HG03060 (cell line): ENCODE data around the gene HIGD1B.
"Not testable (repeated sequence)": the region's sequence is repeated elsewhere in the genome, so short reads cannot be mapped to it uniquely, and the experiment has no call there.

Experiments
- ATAC-seq: cut with Tn5 transposase; IDR thresholded peaks from one replicate; pipeline ENCODE4 v1.9.1; 2021; ENCODE audit warnings: low read depth, moderate number of reproducible peaks; ENCODE audit not compliant: unreplicated experiment

Gene HIGD1B

GRCh38 chr17:44847586-44847985, at the start of gene HIGD1B:
TSS of gene HIGD1B (plus strand) at chr17:44847883. CDS start at chr17:44848153, 270 bp downstream.
- no peak for ATAC-seq

GRCh38 chr17:44798356-44798755, 49.3 kb upstream of the HIGD1B start:
- ATAC-seq = no peak

- no peak for ATAC-seq
Observed at GRCh38 chr17:44801880-44802279, 45.8 kb upstream of the HIGD1B start.

- ATAC-seq = no peak
Observed at GRCh38 chr17:44804302-44805089, 43.2 kb upstream of the HIGD1B start.

GRCh38 chr17:44807093-44807816, 40.4 kb upstream of the HIGD1B start:
- ATAC-seq = no peak

- ATAC-seq = no peak
Observed at GRCh38 chr17:44807817-44808155, 39.9 kb upstream of the HIGD1B start.

- ATAC-seq = no peak
Observed at GRCh38 chr17:44808156-44808555, 39.5 kb upstream of the HIGD1B start.

- ATAC-seq = not testable (repeated sequence)
Observed at GRCh38 chr17:44808656-44809388, 38.9 kb upstream of the HIGD1B start.

GRCh38 chr17:44812263-44812662, 35.4 kb upstream of the HIGD1B start:
- ATAC-seq = no peak

- ATAC-seq = not testable (repeated sequence)
Observed at GRCh38 chr17:44818508-44818907, 29.2 kb upstream of the HIGD1B start.

- ATAC-seq = no peak
Observed at GRCh38 chr17:44820631-44821212, 27.0 kb upstream of the HIGD1B start.

- not testable (repeated sequence) for ATAC-seq
Observed at GRCh38 chr17:44825236-44825635, 22.4 kb upstream of the HIGD1B start.

GRCh38 chr17:44826123-44826790, 21.4 kb upstream of the HIGD1B start:
- ATAC-seq = no peak

GRCh38 chr17:44827863-44828262, 19.8 kb upstream of the HIGD1B start:
- ATAC-seq = no peak

- ATAC-seq = no peak
Observed at GRCh38 chr17:44828919-44829522, 18.7 kb upstream of the HIGD1B start.

- no peak for ATAC-seq
Observed at GRCh38 chr17:44829523-44830358, 17.9 kb upstream of the HIGD1B start, which contains the start of gene GJC1. TSS of gene GJC1 (minus strand) at chr17:44830287. CDS start at chr17:44805817, 24,470 bp downstream.

- ATAC-seq = no peak
Observed at GRCh38 chr17:44830359-44831288, 17.1 kb upstream of the HIGD1B start.

GRCh38 chr17:44831371-44831770, 16.3 kb upstream of the HIGD1B start:
- ATAC-seq = no peak
